ENCODE data around the gene TAF10.

GRCh38 chr11:6567371-6567745 lies 44.7 kb downstream of the TAF10 start:
- TF ChIP-seq CTCF (IDR thresholded peaks at IDR 0.05) (no peak), POLR2A (IDR thresholded peaks at IDR 0.05) (no peak), POLR2AphosphoS5 (IDR thresholded peaks at IDR 0.05) (no peak)

Measured in stomach (tissue), 4 donors.